Adipose tissue (tissue), 3 donors: Measurements from ENCODE around the gene ANKRD12. TPM values are rescaled to one million over a fixed set of nuclear protein-coding genes. Genes with fewer than 3 reads are reported as not detected.

Experiments used
- H3K27ac ChIP-seq: one replicate; pipeline ENCODE4 v1.5.1; 2013; ENCODE audit warnings: low read depth, low read length
- WGBS, 3 donors: extraction: QIAGEN DNeasy Blood & Tissue Kit; methylation state at CpG; one replicate each; pipeline ENCODE4 v1.1.7; 2013; 5-methylcytosine and 5-hydroxymethylcytosine counted together
- polyA plus RNA-seq, 3 donors: library from polyadenylated mRNA; stranded (reverse); fragments of 200-250 nt; gene quantifications; one replicate each; pipeline ENCODE4 v1.2.3, GENCODE V29; 2013
- donor health status: healthy with polysubstance abuse.
- donor health status: Bipolar disorder and iron deficiency.
- donor health status: healthy.

The ANKRD12 gene
- polyA plus RNA-seq, 3 donors = 5.4 to 8.1 (median 5.8) TPM

GRCh38 chr18:9297007-9297393, 160.4 kb downstream of the ANKRD12 start:
- WGBS, 3 donors = 95 to 99% (median 95%) methylated on average over 22 to 24 of the region's 24 CpGs
- no peak overlapping the region for H3K27ac ChIP-seq

- WGBS, 3 donors = 91 to 96% (median 96%) methylated on average over 6 of the region's 6 CpGs
- no peak overlapping the region for H3K27ac ChIP-seq
Measured at GRCh38 chr18:9304388-9305070, 167.9 kb downstream of the ANKRD12 start.

GRCh38 chr18:9319333-9319732, 182.8 kb downstream of the ANKRD12 start:
- 68 to 74% (median 71%) methylated on average over 1 of the region's 1 CpG for WGBS, 3 donors
- H3K27ac ChIP-seq = no peak overlapping the region

- WGBS, 3 donors = 24 to 49% (median 28%) methylated on average over 4 of the region's 4 CpGs
- no peak overlapping the region for H3K27ac ChIP-seq
Measured at GRCh38 chr18:9321017-9321452, 184.5 kb downstream of the ANKRD12 start.

GRCh38 chr18:9321736-9322135, 185.2 kb downstream of the ANKRD12 start:
- WGBS, 3 donors = 47 to 78% (median 69%) methylated on average over 4 of the region's 4 CpGs
- H3K27ac ChIP-seq = no peak overlapping the region

- WGBS, 3 donors = 59 to 93% (median 76%) methylated on average over 2 of the region's 2 CpGs
- H3K27ac ChIP-seq = no peak overlapping the region
Measured at GRCh38 chr18:9322744-9323143, 186.2 kb downstream of the ANKRD12 start.

- H3K27ac ChIP-seq = no peak overlapping the region
- WGBS, 3 donors = 47 to 61% (median 54%) methylated on average over 3 of the region's 3 CpGs
Measured at GRCh38 chr18:9323750-9324445, 187.3 kb downstream of the ANKRD12 start.

- WGBS, 3 donors = 43 to 59% (median 45%) methylated on average over 2 of the region's 2 CpGs
- no peak overlapping the region for H3K27ac ChIP-seq
Measured at GRCh38 chr18:9325716-9326115, 189.1 kb downstream of the ANKRD12 start.

- WGBS, 3 donors = 44 to 76% (median 68%) methylated on average over 2 of the region's 2 CpGs
- H3K27ac ChIP-seq = no peak overlapping the region
Measured at GRCh38 chr18:9328776-9329175, 192.2 kb downstream of the ANKRD12 start.

- 49 to 85% (median 50%) methylated on average over 1 of the region's 1 CpG for WGBS, 3 donors
- H3K27ac ChIP-seq = no peak overlapping the region
Measured at GRCh38 chr18:9329471-9329870, 192.9 kb downstream of the ANKRD12 start.

GRCh38 chr18:9330419-9330818, 193.8 kb downstream of the ANKRD12 start:
- WGBS, 3 donors = 81 to 89% (median 88%) methylated on average over 3 of the region's 3 CpGs
- no peak overlapping the region for H3K27ac ChIP-seq

GRCh38 chr18:9333441-9334328, 197.1 kb downstream of the ANKRD12 start:
- WGBS, 3 donors = 32 to 35% (median 35%) methylated on average over 52 of the region's 52 CpGs
- no peak overlapping the region for H3K27ac ChIP-seq

GRCh38 chr18:9334329-9334972, 197.9 kb downstream of the ANKRD12 start, which contains the start of gene TWSG1:
TSS of gene TWSG1 (plus strand) at chr18:9334773. CDS start at chr18:9337230, 2,457 bp downstream.
- WGBS, 3 donors = 0 to 1% (median 0%) methylated on average over 41 to 67 of the region's 67 CpGs

GRCh38 chr18:9334973-9335696, 198.6 kb downstream of the ANKRD12 start:
- H3K27ac ChIP-seq = no peak overlapping the region
- 4 to 5% (median 4%) methylated on average over 54 to 55 of the region's 55 CpGs for WGBS, 3 donors

More at GRCh38 chr18:9334329-9334972, 197.9 kb downstream of the ANKRD12 start, which contains the start of gene TWSG1:
- H3K27ac ChIP-seq = no peak within 1 kb of the TSS
